ENCODE data around the gene THAP12. TPM values are rescaled to one million over a fixed set of nuclear protein-coding genes. Genes with fewer than 3 reads are reported as not detected.

THAP12 gene
- total and polyA plus RNA-seq, 2 of the 13 experiments (the other 11 are each of a cell fraction or from before 2014, with no cell fraction given), result 18.8 to 51.3 TPM

DNA sequence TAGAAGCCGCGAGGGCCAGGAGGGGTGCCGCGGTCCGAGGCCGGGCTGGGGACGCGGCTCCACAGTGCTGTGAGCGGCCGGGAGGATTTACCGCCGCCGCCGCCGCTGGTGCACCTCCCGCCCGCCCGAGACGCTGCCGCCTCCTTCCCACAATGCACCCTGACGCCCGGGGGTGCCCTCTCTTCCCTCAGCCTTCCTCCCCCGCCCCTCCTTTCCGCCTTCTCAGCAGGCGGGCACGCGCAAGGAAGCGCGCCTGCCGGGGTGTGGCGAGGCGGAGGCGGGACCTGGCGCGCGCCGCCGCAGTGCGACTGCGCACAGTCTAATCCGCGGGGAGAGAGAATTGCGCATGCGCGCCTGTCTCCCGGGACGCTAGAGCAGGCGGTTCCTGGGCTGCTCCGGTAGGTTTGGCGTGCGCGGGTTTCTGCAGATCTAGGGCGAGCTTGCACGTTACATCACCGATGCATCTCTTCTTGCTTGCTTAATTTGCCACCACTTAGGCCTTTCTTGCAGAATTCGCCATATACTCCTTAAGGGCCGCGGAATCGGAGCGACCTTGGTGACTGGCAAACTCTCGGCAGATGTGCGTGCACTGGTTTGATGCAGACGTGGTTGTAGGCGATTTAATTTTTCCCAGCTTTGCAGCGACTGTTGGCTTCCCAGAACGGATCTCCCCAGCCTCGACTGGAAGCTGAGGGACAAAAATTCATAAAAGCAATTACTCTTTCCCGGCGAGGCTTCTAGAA lies at the start of gene THAP12, which contains the start of gene GVQW3 (continued):
- TF ChIP-seq PTBP1 (IDR thresholded peaks at IDR 0.05; ENCODE audit: low read depth, low read length, poor library complexity, severe bottlenecking), result no peak
- TF ChIP-seq PRPF4 (IDR thresholded peaks at IDR 0.05; ENCODE audit: low read depth, low read length, poor library complexity, severe bottlenecking), result no peak
- TF ChIP-seq PHB2 (IDR thresholded peaks at IDR 0.05; ENCODE audit: partially characterized antibody), result no peak
- TF ChIP-seq PCBP1 (IDR thresholded peaks at IDR 0.05; ENCODE audit: borderline replicate concordance, low read depth, low read length), result peak; percentile 76; the same call in 1 of the 2 replicates
- TF ChIP-seq ZNF557 (CRISPR knock-in tag; IDR thresholded peaks at IDR 0.05), result no peak
- TF ChIP-seq HNF4A (CRISPR knock-in tag; IDR thresholded peaks at IDR 0.05), result 0 out of 2 replicates have a peak, but pooled peaks have one; percentile 4
- TF ChIP-seq ETV6 (CRISPR knock-in tag; conservative IDR thresholded peaks at IDR 0.05), result no peak
- no peak for TF ChIP-seq RAD51 (IDR thresholded peaks at IDR 0.05; ENCODE audit: borderline replicate concordance)
- peak; percentile 50; the same call in 1 of the 2 replicates for TF ChIP-seq ISL2 (CRISPR knock-in tag; IDR thresholded peaks at IDR 0.05)
- TF ChIP-seq, protein P1, sequence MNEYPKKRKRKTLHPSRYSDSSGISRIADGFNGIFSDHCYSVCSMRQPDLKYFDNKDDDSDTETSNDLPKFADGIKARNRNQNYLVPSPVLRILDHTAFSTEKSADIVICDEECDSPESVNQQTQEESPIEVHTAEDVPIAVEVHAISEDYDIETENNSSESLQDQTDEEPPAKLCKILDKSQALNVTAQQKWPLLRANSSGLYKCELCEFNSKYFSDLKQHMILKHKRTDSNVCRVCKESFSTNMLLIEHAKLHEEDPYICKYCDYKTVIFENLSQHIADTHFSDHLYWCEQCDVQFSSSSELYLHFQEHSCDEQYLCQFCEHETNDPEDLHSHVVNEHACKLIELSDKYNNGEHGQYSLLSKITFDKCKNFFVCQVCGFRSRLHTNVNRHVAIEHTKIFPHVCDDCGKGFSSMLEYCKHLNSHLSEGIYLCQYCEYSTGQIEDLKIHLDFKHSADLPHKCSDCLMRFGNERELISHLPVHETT (CRISPR knock-in tag; conservative IDR thresholded peaks at IDR 0.05), result peak; percentile 73
- TF ChIP-seq ZNF616 (CRISPR knock-in tag; IDR thresholded peaks at IDR 0.05; ENCODE audit: low read depth), result no peak
- no peak for TF ChIP-seq ZBTB21 (CRISPR knock-in tag; IDR thresholded peaks at IDR 0.05)
- TF ChIP-seq ZNF543 (CRISPR knock-in tag; IDR thresholded peaks at IDR 0.05), result no peak
- TF ChIP-seq, protein P2, sequence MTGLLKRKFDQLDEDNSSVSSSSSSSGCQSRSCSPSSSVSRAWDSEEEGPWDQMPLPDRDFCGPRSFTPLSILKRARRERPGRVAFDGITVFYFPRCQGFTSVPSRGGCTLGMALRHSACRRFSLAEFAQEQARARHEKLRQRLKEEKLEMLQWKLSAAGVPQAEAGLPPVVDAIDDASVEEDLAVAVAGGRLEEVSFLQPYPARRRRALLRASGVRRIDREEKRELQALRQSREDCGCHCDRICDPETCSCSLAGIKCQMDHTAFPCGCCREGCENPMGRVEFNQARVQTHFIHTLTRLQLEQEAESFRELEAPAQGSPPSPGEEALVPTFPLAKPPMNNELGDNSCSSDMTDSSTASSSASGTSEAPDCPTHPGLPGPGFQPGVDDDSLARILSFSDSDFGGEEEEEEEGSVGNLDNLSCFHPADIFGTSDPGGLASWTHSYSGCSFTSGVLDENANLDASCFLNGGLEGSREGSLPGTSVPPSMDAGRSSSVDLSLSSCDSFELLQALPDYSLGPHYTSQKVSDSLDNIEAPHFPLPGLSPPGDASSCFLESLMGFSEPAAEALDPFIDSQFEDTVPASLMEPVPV (CRISPR knock-in tag; IDR thresholded peaks at IDR 0.05), result peak; percentile 52; the same call in 1 of the 2 replicates
- TF ChIP-seq GTF2F1 (IDR thresholded peaks at IDR 0.05; ENCODE audit: low read length), result no peak
- TF ChIP-seq KMT2A (CRISPR knock-in tag; IDR thresholded peaks at IDR 0.05), result peak; percentile 85
- no peak for TF ChIP-seq ZBTB42 (CRISPR knock-in tag; IDR thresholded peaks at IDR 0.05)
- peak; percentile 83 for TF ChIP-seq SP4 (CRISPR knock-in tag; IDR thresholded peaks at IDR 0.05)
- no peak for TF ChIP-seq PRMT3 (CRISPR knock-in tag; IDR thresholded peaks at IDR 0.05; ENCODE audit: borderline replicate concordance, low read depth)
- no peak for TF ChIP-seq ATF7 (IDR thresholded peaks at IDR 0.05)
- TF ChIP-seq ATF7 (CRISPR knock-in tag; IDR thresholded peaks at IDR 0.05), result no peak
- peak; percentile 60; the same call in 1 of the 2 replicates for TF ChIP-seq SP5 (CRISPR knock-in tag; IDR thresholded peaks at IDR 0.05; ENCODE audit: borderline replicate concordance, low read depth)
- no peak for TF ChIP-seq TCF7 (IDR thresholded peaks at IDR 0.05; ENCODE audit: low read depth)
- TF ChIP-seq ZNF891 (CRISPR knock-in tag; IDR thresholded peaks at IDR 0.05), result no peak
- no peak; the same call in 1 of the 2 replicates for TF ChIP-seq ATF7-NPFF (CRISPR knock-in tag; IDR thresholded peaks at IDR 0.05; ENCODE audit: low read depth)
- no peak for TF ChIP-seq JUNB (CRISPR knock-in tag; IDR thresholded peaks at IDR 0.05; ENCODE audit: borderline replicate concordance)
- no peak for TF ChIP-seq EED (CRISPR knock-in tag; IDR thresholded peaks at IDR 0.05)
- TF ChIP-seq NONO (IDR thresholded peaks at IDR 0.05), result no peak
- peak; percentile 77 for TF ChIP-seq NONO (CRISPR knock-in tag; conservative IDR thresholded peaks at IDR 0.05)
- TF ChIP-seq SIN3B (IDR thresholded peaks at IDR 0.05; ENCODE audit: low read length), result no peak
- TF ChIP-seq, protein P3, sequence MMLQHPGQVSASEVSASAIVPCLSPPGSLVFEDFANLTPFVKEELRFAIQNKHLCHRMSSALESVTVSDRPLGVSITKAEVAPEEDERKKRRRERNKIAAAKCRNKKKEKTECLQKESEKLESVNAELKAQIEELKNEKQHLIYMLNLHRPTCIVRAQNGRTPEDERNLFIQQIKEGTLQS (CRISPR knock-in tag; IDR thresholded peaks at IDR 0.05), result no peak
- TF ChIP-seq KDM4B (CRISPR knock-in tag; IDR thresholded peaks at IDR 0.05), result no peak

Data from HepG2 (cell line).